SK-N-SH treated with all-trans-retinoic acid at 6 μM for 48 hours (cell line): ENCODE measurements around the gene SMARCC1.

ENCODE experiments used
- ATAC-seq: fragments of 200-7000 bp; cut with Tn5 transposase; 3 replicates; pipeline ENCODE4 v1.9.1; 2020; ENCODE audit warnings: mild to moderate bottlenecking, moderate library complexity
- ARNTL ChIP-seq: fragments of 450-650 bp; formaldehyde crosslinking; IDR thresholded peaks from 2 replicates; pipeline ENCODE4 v1.5.0; 2020; ENCODE audit warnings: low read depth, mild to moderate bottlenecking, moderate library complexity, borderline replicate concordance
- CSDC2 ChIP-seq: fragments of 250-450 bp; sonication (Bioruptor Pico); IDR thresholded peaks from 2 replicates; pipeline ENCODE4 v1.5.0; 2020; ENCODE audit warnings: mild to moderate bottlenecking, moderate library complexity
- ESRRG ChIP-seq: fragments of 250-450 bp; sonication (Bioruptor Pico); IDR thresholded peaks from 2 replicates; pipeline ENCODE4 v1.6.1; 2021; ENCODE audit warnings: mild to moderate bottlenecking
- GLIS3 ChIP-seq: fragments of 250-450 bp; sonication (Bioruptor Pico); IDR thresholded peaks from 2 replicates; pipeline ENCODE4 v1.5.0; 2020; ENCODE audit warnings: mild to moderate bottlenecking, moderate library complexity
- ISL1 ChIP-seq: fragments of 250-450 bp; sonication (Bioruptor Pico); IDR thresholded peaks from 2 replicates; pipeline ENCODE4 v2.1.2; 2022; ENCODE audit warnings: mild to moderate bottlenecking, moderate library complexity
- OSR1 ChIP-seq: fragments of 250-450 bp; sonication (Bioruptor Pico); IDR thresholded peaks from 2 replicates; pipeline ENCODE4 v1.8.0; 2022; ENCODE audit warnings: moderate library complexity, mild to moderate bottlenecking, inconsistent platforms
- PPARA ChIP-seq: fragments of 250-450 bp; sonication (Bioruptor Pico); IDR thresholded peaks from 2 replicates; pipeline ENCODE4 v1.5.0; 2020; ENCODE audit warnings: mild to moderate bottlenecking, borderline replicate concordance
- RARB ChIP-seq: fragments of 250-450 bp; sonication (Bioruptor Pico); IDR thresholded peaks from 2 replicates; pipeline ENCODE4 v1.8.0; 2021; ENCODE audit warnings: mild to moderate bottlenecking, moderate library complexity
- SNAI2 ChIP-seq: fragments of 250-450 bp; sonication (Bioruptor Pico); IDR thresholded peaks from 2 replicates; pipeline ENCODE4 v1.5.0; 2020; ENCODE audit warnings: mild to moderate bottlenecking, moderate library complexity
- TOX ChIP-seq: fragments of 250-450 bp; sonication (Bioruptor Pico); IDR thresholded peaks from 2 replicates; pipeline ENCODE4 v1.8.0; 2021; ENCODE audit warnings: mild to moderate bottlenecking, moderate library complexity, borderline replicate concordance
- ZFP3 ChIP-seq: fragments of 250-450 bp; sonication (Bioruptor Pico); IDR thresholded peaks from 2 replicates; pipeline ENCODE4 v1.5.0; 2020; ENCODE audit warnings: mild to moderate bottlenecking, moderate library complexity
- ZFP30 ChIP-seq: fragments of 450-650 bp; formaldehyde crosslinking; IDR thresholded peaks from 2 replicates; pipeline ENCODE4 v1.5.0; 2022; ENCODE audit warnings: mild to moderate bottlenecking, moderate library complexity
- ZNF565 ChIP-seq: fragments of 450-650 bp; formaldehyde crosslinking; conservative IDR thresholded peaks from 2 replicates; pipeline ENCODE4 v1.5.0; 2020; ENCODE audit warnings: low read depth, mild to moderate bottlenecking, moderate library complexity
- ZNF70 ChIP-seq: fragments of 450-650 bp; formaldehyde crosslinking; IDR thresholded peaks from 2 replicates; pipeline ENCODE4 v1.5.0; 2020; ENCODE audit warnings: mild to moderate bottlenecking, moderate library complexity
- ZNF8 ChIP-seq: fragments of 450-650 bp; formaldehyde crosslinking; IDR thresholded peaks from 2 replicates; pipeline ENCODE4 v1.5.0; 2020; ENCODE audit warnings: mild to moderate bottlenecking, moderate library complexity
- TF ChIP-seq, protein P1 (sequence below): fragments of 250-450 bp; sonication (Bioruptor Pico); IDR thresholded peaks from 2 replicates; pipeline ENCODE4 v1.5.1; 2020; ENCODE audit warnings: low read depth, mild to moderate bottlenecking, moderate library complexity
- TF ChIP-seq, protein P2 (sequence below): fragments of 250-450 bp; sonication (Bioruptor Pico); IDR thresholded peaks from 2 replicates; pipeline ENCODE4 v1.5.1; 2021; ENCODE audit warnings: mild to moderate bottlenecking, moderate library complexity
- TF ChIP-seq, protein P3 (sequence below): fragments of 250-450 bp; sonication (Bioruptor Pico); IDR thresholded peaks from 2 replicates; pipeline ENCODE4 v1.8.0; 2021; ENCODE audit warnings: low read depth, mild to moderate bottlenecking, moderate library complexity, borderline replicate concordance
- TF ChIP-seq, protein P4 (sequence below): fragments of 250-450 bp; sonication (Bioruptor Pico); IDR thresholded peaks from 2 replicates; pipeline ENCODE4 v1.5.0; 2020; ENCODE audit warnings: mild to moderate bottlenecking, moderate library complexity
- TF ChIP-seq, protein P5 (sequence below): fragments of 250-450 bp; sonication (Bioruptor Pico); IDR thresholded peaks from 2 replicates; pipeline ENCODE4 v1.8.0; 2020; ENCODE audit warnings: mild to moderate bottlenecking, moderate library complexity, borderline replicate concordance

SMARCC1 gene

DNA sequence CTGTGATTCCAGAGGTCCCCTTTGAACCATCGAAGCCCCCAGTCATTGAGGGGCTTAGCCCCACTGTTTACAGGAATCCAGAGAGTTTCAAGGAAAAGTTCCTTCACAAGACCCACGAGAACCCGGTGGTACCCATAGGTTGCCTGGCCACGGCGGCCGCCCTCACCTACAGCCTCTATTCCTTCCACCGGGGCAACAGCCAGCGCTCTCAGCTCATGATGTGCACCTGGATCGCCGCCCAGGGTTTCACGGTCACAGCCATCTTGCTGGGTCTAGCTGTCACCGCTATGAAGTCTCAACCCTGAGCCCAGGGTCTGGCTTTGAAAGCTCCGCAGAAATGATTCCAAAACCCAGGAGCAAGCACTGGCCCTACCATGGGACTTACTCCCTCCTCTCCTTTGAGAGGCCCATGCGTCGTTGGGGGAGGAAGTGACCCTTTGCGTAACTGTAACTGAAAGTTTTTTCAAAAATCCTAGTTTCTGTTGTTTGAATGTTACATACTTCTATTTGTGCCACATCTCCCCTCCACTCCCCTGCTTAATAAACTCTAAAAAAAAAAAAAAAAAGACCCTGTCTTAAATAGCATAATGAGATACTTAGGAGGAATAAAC lies 118.0 kb downstream of the SMARCC1 start:
- TF ChIP-seq ISL1 (no peak), ZFP30 (CRISPR knock-in tag) (no peak), OSR1 (CRISPR knock-in tag) (no peak), SNAI2 (CRISPR knock-in tag) (no peak), RARB (CRISPR knock-in tag) (no peak), PPARA (CRISPR knock-in tag) (no peak), ZNF70 (no peak), ZFP3 (no peak), CSDC2 (CRISPR knock-in tag) (no peak), ZNF565 (CRISPR knock-in tag) (no peak), ZNF8 (no peak), ARNTL (CRISPR knock-in tag) (no peak), ESRRG (CRISPR knock-in tag) (no peak), TOX (CRISPR knock-in tag) (no peak)
- TF ChIP-seq, protein P1, sequence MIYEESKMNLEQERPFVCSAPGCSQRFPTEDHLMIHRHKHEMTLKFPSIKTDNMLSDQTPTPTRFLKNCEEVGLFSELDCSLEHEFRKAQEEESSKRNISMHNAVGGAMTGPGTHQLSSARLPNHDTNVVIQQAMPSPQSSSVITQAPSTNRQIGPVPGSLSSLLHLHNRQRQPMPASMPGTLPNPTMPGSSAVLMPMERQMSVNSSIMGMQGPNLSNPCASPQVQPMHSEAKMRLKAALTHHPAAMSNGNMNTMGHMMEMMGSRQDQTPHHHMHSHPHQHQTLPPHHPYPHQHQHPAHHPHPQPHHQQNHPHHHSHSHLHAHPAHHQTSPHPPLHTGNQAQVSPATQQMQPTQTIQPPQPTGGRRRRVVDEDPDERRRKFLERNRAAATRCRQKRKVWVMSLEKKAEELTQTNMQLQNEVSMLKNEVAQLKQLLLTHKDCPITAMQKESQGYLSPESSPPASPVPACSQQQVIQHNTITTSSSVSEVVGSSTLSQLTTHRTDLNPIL (CRISPR knock-in tag), result no peak
- TF ChIP-seq, protein P2, sequence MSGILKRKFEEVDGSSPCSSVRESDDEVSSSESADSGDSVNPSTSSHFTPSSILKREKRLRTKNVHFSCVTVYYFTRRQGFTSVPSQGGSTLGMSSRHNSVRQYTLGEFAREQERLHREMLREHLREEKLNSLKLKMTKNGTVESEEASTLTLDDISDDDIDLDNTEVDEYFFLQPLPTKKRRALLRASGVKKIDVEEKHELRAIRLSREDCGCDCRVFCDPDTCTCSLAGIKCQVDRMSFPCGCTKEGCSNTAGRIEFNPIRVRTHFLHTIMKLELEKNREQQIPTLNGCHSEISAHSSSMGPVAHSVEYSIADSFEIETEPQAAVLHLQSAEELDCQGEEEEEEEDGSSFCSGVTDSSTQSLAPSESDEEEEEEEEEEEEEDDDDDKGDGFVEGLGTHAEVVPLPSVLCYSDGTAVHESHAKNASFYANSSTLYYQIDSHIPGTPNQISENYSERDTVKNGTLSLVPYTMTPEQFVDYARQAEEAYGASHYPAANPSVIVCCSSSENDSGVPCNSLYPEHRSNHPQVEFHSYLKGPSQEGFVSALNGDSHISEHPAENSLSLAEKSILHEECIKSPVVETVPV, result no peak
- TF ChIP-seq, protein P3, sequence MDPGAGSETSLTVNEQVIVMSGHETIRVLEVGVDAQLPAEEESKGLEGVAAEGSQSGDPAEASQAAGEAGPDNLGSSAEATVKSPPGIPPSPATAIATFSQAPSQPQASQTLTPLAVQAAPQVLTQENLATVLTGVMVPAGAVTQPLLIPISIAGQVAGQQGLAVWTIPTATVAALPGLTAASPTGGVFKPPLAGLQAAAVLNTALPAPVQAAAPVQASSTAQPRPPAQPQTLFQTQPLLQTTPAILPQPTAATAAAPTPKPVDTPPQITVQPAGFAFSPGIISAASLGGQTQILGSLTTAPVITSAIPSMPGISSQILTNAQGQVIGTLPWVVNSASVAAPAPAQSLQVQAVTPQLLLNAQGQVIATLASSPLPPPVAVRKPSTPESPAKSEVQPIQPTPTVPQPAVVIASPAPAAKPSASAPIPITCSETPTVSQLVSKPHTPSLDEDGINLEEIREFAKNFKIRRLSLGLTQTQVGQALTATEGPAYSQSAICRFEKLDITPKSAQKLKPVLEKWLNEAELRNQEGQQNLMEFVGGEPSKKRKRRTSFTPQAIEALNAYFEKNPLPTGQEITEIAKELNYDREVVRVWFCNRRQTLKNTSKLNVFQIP (CRISPR knock-in tag), result no peak
- no peak for ATAC-seq

DNA sequence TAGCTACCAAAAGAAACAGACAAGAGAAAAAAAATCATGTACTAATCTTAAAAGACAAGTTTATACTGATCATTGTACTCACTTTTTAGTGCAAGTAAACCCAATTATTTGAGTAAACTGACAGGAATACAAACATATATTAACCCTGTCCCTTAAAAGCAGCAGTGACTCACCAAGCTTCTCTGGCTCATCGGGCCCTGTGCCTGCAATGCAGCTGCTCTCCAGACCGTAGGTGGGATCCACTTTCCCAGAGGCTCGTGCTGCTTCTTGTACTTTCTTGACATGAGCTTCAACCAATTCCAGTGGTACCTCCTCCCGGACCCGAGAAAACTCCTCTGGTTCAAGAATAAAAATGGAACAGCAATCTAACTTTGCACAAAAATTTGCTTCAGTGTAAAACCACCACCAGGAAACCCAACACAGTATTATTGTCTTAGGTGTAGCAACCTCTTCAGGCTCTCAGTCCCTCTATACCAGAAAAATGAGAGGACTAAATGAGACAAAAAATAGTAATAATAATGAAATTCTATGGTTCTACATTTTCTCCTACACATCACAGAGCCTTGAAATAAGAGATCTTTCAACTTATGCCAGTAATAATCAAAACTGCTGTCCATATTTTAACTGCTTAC lies 120.5 kb downstream of the SMARCC1 start:
- ATAC-seq, result peak; percentile 97
- TF ChIP-seq, protein P4, sequence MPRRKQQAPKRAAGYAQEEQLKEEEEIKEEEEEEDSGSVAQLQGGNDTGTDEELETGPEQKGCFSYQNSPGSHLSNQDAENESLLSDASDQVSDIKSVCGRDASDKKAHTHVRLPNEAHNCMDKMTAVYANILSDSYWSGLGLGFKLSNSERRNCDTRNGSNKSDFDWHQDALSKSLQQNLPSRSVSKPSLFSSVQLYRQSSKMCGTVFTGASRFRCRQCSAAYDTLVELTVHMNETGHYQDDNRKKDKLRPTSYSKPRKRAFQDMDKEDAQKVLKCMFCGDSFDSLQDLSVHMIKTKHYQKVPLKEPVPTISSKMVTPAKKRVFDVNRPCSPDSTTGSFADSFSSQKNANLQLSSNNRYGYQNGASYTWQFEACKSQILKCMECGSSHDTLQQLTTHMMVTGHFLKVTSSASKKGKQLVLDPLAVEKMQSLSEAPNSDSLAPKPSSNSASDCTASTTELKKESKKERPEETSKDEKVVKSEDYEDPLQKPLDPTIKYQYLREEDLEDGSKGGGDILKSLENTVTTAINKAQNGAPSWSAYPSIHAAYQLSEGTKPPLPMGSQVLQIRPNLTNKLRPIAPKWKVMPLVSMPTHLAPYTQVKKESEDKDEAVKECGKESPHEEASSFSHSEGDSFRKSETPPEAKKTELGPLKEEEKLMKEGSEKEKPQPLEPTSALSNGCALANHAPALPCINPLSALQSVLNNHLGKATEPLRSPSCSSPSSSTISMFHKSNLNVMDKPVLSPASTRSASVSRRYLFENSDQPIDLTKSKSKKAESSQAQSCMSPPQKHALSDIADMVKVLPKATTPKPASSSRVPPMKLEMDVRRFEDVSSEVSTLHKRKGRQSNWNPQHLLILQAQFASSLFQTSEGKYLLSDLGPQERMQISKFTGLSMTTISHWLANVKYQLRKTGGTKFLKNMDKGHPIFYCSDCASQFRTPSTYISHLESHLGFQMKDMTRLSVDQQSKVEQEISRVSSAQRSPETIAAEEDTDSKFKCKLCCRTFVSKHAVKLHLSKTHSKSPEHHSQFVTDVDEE (CRISPR knock-in tag), result no peak
- TF ChIP-seq, protein P2, result no peak
- TF ChIP-seq, protein P3 (CRISPR knock-in tag), result no peak
- no peak for TF ChIP-seq TOX (CRISPR knock-in tag)
- TF ChIP-seq ZNF565 (CRISPR knock-in tag), result no peak
- no peak for TF ChIP-seq GLIS3 (CRISPR knock-in tag)
- no peak for TF ChIP-seq SNAI2 (CRISPR knock-in tag)
- TF ChIP-seq, protein P5, sequence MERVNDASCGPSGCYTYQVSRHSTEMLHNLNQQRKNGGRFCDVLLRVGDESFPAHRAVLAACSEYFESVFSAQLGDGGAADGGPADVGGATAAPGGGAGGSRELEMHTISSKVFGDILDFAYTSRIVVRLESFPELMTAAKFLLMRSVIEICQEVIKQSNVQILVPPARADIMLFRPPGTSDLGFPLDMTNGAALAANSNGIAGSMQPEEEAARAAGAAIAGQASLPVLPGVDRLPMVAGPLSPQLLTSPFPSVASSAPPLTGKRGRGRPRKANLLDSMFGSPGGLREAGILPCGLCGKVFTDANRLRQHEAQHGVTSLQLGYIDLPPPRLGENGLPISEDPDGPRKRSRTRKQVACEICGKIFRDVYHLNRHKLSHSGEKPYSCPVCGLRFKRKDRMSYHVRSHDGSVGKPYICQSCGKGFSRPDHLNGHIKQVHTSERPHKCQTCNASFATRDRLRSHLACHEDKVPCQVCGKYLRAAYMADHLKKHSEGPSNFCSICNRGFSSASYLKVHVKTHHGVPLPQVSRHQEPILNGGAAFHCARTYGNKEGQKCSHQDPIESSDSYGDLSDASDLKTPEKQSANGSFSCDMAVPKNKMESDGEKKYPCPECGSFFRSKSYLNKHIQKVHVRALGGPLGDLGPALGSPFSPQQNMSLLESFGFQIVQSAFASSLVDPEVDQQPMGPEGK (CRISPR knock-in tag), result no peak
- no peak for TF ChIP-seq OSR1 (CRISPR knock-in tag)
- TF ChIP-seq, all 23 proteins: peak for 0
